ENCODE results near the gene SMARCC1.

Gene SMARCC1

GRCh38 chr3:47799733-47800132 is 18.0 kb upstream of the SMARCC1 start:
- H3K4me3 ChIP-seq (ENCODE audit: low read length in 2 of 2): no peak overlapping the region
- peaks cover 26% of the 10 kb centered on the region for H3K4me1 ChIP-seq (ENCODE audit: control insufficient read depth, insufficient read depth, low read length)
- H3K9me3 ChIP-seq (ENCODE audit: control insufficient read depth in 2 of 2, low read length in 2 of 2): no peaks in the 10 kb centered on the region

GRCh38 chr3:47794544-47794943 is 12.9 kb upstream of the SMARCC1 start:
- Histone ChIP-seq H3K9me3 (ENCODE audit: control insufficient read depth in 2 of 2, low read length in 2 of 2) (no peaks in the 10 kb centered on the region), H3K27me3 (ENCODE audit: control insufficient read depth in 1 of 2, insufficient read depth in 2 of 2, low read length in 2 of 2) (no peaks in the 10 kb centered on the region), H3K36me3 (ENCODE audit: control insufficient read depth in 2 of 2, insufficient read depth in 2 of 2, low read length in 2 of 2) (no peaks in the 10 kb centered on the region), H3K27ac (ENCODE audit: low read length) (no peak overlapping the region), H3K4me3 (ENCODE audit: low read length in 2 of 2) (no peak overlapping the region), H3K4me1 (ENCODE audit: control insufficient read depth, insufficient read depth, low read length) (no peaks in the 10 kb centered on the region), H3K9ac (ENCODE audit: low read length in 2 of 2) (no peak overlapping the region)

More at GRCh38 chr3:47799733-47800132, 18.0 kb upstream of the SMARCC1 start:
- Histone ChIP-seq H3K27ac (ENCODE audit: low read length) (no peak overlapping the region), H3K36me3 (ENCODE audit: control insufficient read depth in 2 of 2, insufficient read depth in 2 of 2, low read length in 2 of 2) (no peaks in the 10 kb centered on the region), H3K27me3 (ENCODE audit: control insufficient read depth in 1 of 2, insufficient read depth in 2 of 2, low read length in 2 of 2) (no peaks in the 10 kb centered on the region), H3K9ac (ENCODE audit: low read length in 2 of 2) (no peak overlapping the region)

- Histone ChIP-seq H3K36me3 (ENCODE audit: control insufficient read depth in 2 of 2, insufficient read depth in 2 of 2, low read length in 2 of 2) (no peaks in the 10 kb centered on the region), H3K4me1 (ENCODE audit: control insufficient read depth, insufficient read depth, low read length) (peaks cover 2% of the 10 kb centered on the region), H3K9ac (ENCODE audit: low read length in 2 of 2) (no peak overlapping the region), H3K9me3 (ENCODE audit: control insufficient read depth in 2 of 2, low read length in 2 of 2) (no peaks in the 10 kb centered on the region), H3K27me3 (ENCODE audit: control insufficient read depth in 1 of 2, insufficient read depth in 2 of 2, low read length in 2 of 2) (no peaks in the 10 kb centered on the region), H3K27ac (ENCODE audit: low read length) (no peak overlapping the region), H3K4me3 (ENCODE audit: low read length in 2 of 2) (no peak overlapping the region)
Observed at GRCh38 chr3:47792699-47793098, 11.0 kb upstream of the SMARCC1 start.

- Histone ChIP-seq H3K9me3 (ENCODE audit: control insufficient read depth in 2 of 2, low read length in 2 of 2) (no peaks in the 10 kb centered on the region), H3K4me1 (ENCODE audit: control insufficient read depth, insufficient read depth, low read length) (peaks cover 2% of the 10 kb centered on the region), H3K36me3 (ENCODE audit: control insufficient read depth in 2 of 2, insufficient read depth in 2 of 2, low read length in 2 of 2) (no peaks in the 10 kb centered on the region), H3K27me3 (ENCODE audit: control insufficient read depth in 1 of 2, insufficient read depth in 2 of 2, low read length in 2 of 2) (no peaks in the 10 kb centered on the region), H3K27ac (ENCODE audit: low read length) (no peak overlapping the region), H3K4me3 (ENCODE audit: low read length in 2 of 2) (no peak overlapping the region), H3K9ac (ENCODE audit: low read length in 2 of 2) (no peak overlapping the region)
Observed at GRCh38 chr3:47791193-47791855, 9.6 kb upstream of the SMARCC1 start.

- Histone ChIP-seq H3K4me3 (ENCODE audit: low read length in 2 of 2) (no peak overlapping the region), H3K36me3 (ENCODE audit: control insufficient read depth in 2 of 2, insufficient read depth in 2 of 2, low read length in 2 of 2) (no peaks in the 10 kb centered on the region), H3K27me3 (ENCODE audit: control insufficient read depth in 1 of 2, insufficient read depth in 2 of 2, low read length in 2 of 2) (no peaks in the 10 kb centered on the region), H3K4me1 (ENCODE audit: control insufficient read depth, insufficient read depth, low read length) (peaks cover 19% of the 10 kb centered on the region), H3K27ac (ENCODE audit: low read length) (no peak overlapping the region), H3K9me3 (ENCODE audit: control insufficient read depth in 2 of 2, low read length in 2 of 2) (no peaks in the 10 kb centered on the region), H3K9ac (ENCODE audit: low read length in 2 of 2) (no peak overlapping the region)
Observed at GRCh38 chr3:47783673-47784072, 2.0 kb upstream of the SMARCC1 start.

DNA sequence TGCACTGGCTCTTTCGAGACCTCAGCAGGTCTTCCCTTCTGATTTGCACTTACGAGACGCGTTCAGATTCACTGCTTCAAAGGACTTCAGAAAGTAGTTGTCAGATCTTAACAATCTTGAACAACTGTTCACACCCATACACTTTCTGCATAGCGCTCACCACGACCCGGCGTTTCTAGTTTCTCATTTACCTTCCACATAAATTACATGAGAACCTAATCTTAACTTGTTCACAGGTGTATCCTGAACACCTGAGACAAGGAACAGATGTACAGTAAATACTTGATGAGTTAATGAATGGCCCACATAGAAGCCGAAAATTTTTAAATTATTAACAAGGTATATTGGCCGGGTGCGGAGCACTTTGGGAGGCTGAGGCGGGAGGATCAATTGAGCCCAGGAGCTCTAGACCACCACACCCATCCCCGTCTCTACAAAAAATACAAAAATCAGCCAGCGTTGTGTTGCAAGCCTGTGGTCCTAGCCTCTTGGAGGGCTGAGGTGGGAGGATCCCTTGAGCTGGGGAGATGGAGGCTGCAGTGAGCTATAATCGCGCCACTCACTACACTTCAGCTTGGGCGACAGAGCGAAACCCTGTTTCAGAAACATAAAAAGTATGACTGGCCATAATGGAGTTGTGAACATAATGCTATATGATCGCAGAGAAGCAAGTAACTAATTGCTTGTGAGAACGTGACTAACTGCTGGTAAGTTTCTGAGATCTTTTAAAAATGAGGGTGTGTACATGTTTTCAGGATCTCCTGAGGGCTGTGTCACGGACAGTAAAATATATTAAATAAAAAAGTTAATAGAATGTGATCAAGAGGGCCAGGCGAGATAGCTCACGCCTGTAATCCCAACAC is 984 bp upstream of the SMARCC1 start:
- peak overlapping the region; percentile 93 to 95 for H3K4me3 ChIP-seq (ENCODE audit: low read length in 2 of 2)
- H3K36me3 ChIP-seq (ENCODE audit: control insufficient read depth in 2 of 2, insufficient read depth in 2 of 2, low read length in 2 of 2): no peaks in the 10 kb centered on the region
- H3K27me3 ChIP-seq (ENCODE audit: control insufficient read depth in 1 of 2, insufficient read depth in 2 of 2, low read length in 2 of 2): no peaks in the 10 kb centered on the region
- peaks cover 22% of the 10 kb centered on the region for H3K4me1 ChIP-seq (ENCODE audit: control insufficient read depth, insufficient read depth, low read length)
- H3K27ac ChIP-seq (ENCODE audit: low read length): peak overlapping the region; percentile 95
- no peaks in the 10 kb centered on the region for H3K9me3 ChIP-seq (ENCODE audit: control insufficient read depth in 2 of 2, low read length in 2 of 2)
- peak overlapping the region; percentile 97 to 98 for H3K9ac ChIP-seq (ENCODE audit: low read length in 2 of 2)

- H3K36me3 ChIP-seq (ENCODE audit: control insufficient read depth in 2 of 2, insufficient read depth in 2 of 2, low read length in 2 of 2): no peaks in the 10 kb centered on the region
- peak overlapping the region; percentile 84 to 98 for H3K9ac ChIP-seq (ENCODE audit: low read length in 2 of 2)
- peak overlapping the region; percentile 95 for H3K27ac ChIP-seq (ENCODE audit: low read length)
- no peaks in the 10 kb centered on the region for H3K27me3 ChIP-seq (ENCODE audit: control insufficient read depth in 1 of 2, insufficient read depth in 2 of 2, low read length in 2 of 2)
- H3K4me1 ChIP-seq (ENCODE audit: control insufficient read depth, insufficient read depth, low read length): peaks cover 22% of the 10 kb centered on the region
- peak overlapping the region; percentile 93 to 95 for H3K4me3 ChIP-seq (ENCODE audit: low read length in 2 of 2)
- H3K9me3 ChIP-seq (ENCODE audit: control insufficient read depth in 2 of 2, low read length in 2 of 2): no peaks in the 10 kb centered on the region
Observed at GRCh38 chr3:47780741-47781684, 680 bp downstream of the SMARCC1 start.

DNA sequence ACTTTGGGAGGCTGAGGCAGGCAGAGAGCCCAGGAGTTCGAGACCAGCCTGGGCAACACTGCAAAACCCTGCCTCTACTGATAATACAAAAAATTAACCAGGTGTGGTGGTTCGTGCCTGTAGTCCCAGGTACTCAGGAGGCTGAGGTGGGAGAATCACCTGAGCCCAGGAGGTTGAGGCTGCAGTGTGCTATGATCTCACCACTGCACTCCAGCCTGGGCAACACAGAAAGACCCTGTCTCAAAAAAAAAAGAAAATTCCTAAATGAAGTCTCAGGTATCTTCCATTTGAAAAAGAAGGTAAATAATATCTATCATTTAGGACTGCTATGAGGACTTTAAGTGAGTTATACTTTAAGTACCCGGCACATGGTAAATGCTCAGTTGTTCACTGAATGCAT is 2.9 kb downstream of the SMARCC1 start:
- Histone ChIP-seq H3K9ac (ENCODE audit: low read length in 2 of 2) (no peak overlapping the region), H3K4me3 (ENCODE audit: low read length in 2 of 2) (no peak overlapping the region), H3K36me3 (ENCODE audit: control insufficient read depth in 2 of 2, insufficient read depth in 2 of 2, low read length in 2 of 2) (no peaks in the 10 kb centered on the region), H3K4me1 (ENCODE audit: control insufficient read depth, insufficient read depth, low read length) (peaks cover 22% of the 10 kb centered on the region), H3K27ac (ENCODE audit: low read length) (no peak overlapping the region), H3K9me3 (ENCODE audit: control insufficient read depth in 2 of 2, low read length in 2 of 2) (no peaks in the 10 kb centered on the region), H3K27me3 (ENCODE audit: control insufficient read depth in 1 of 2, insufficient read depth in 2 of 2, low read length in 2 of 2) (no peaks in the 10 kb centered on the region)

- Histone ChIP-seq H3K9ac (ENCODE audit: low read length in 2 of 2) (no peak overlapping the region), H3K27ac (ENCODE audit: low read length) (no peak overlapping the region), H3K27me3 (ENCODE audit: control insufficient read depth in 1 of 2, insufficient read depth in 2 of 2, low read length in 2 of 2) (no peaks in the 10 kb centered on the region), H3K4me3 (ENCODE audit: low read length in 2 of 2) (no peak overlapping the region), H3K4me1 (ENCODE audit: control insufficient read depth, insufficient read depth, low read length) (no peaks in the 10 kb centered on the region), H3K36me3 (ENCODE audit: control insufficient read depth in 2 of 2, insufficient read depth in 2 of 2, low read length in 2 of 2) (peaks cover 3 to 7% of the 10 kb centered on the region in 2 donors), H3K9me3 (ENCODE audit: control insufficient read depth in 2 of 2, low read length in 2 of 2) (no peaks in the 10 kb centered on the region)
Observed at GRCh38 chr3:47772788-47773187, 8.9 kb downstream of the SMARCC1 start.

DNA sequence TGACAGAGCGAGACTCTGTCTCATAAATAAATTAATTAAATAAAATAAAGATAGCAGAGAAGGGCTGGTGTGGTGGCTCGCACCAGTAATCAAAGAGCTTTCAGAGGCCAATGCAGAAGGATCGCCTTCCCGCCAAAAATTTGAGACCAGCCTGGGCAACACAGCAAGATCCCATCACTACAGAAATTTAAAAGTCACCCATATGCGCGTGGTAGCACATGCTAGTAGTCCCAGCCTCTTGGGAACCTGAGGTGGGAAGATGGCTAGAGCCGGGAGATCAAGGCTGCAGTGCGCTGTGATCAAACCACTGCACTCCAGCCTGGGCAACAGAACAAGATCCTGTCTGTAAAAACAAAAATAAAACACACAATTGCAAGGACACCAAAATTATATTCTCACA is 9.6 kb downstream of the SMARCC1 start:
- Histone ChIP-seq H3K9ac (ENCODE audit: low read length in 2 of 2) (no peak overlapping the region), H3K9me3 (ENCODE audit: control insufficient read depth in 2 of 2, low read length in 2 of 2) (no peaks in the 10 kb centered on the region), H3K36me3 (ENCODE audit: control insufficient read depth in 2 of 2, insufficient read depth in 2 of 2, low read length in 2 of 2) (peaks cover 3 to 7% of the 10 kb centered on the region in 2 donors), H3K27me3 (ENCODE audit: control insufficient read depth in 1 of 2, insufficient read depth in 2 of 2, low read length in 2 of 2) (no peaks in the 10 kb centered on the region), H3K27ac (ENCODE audit: low read length) (no peak overlapping the region), H3K4me3 (ENCODE audit: low read length in 2 of 2) (no peak overlapping the region), H3K4me1 (ENCODE audit: control insufficient read depth, insufficient read depth, low read length) (no peaks in the 10 kb centered on the region)
